GM19239 (cell line): ENCODE data around the gene AKAP12.
A peak's percentile ranks its signal among the peaks of the same experiment; 100 is the strongest.
"Not testable (repeated sequence)": the region's sequence is repeated elsewhere in the genome, so short reads cannot be mapped to it uniquely, and the experiment has no call there.

Experiments
- DNase-seq: peaks from one replicate; pipeline ENCODE4 v3.0.0; 2011; ENCODE audit warnings: low spot score; ENCODE audit not compliant: insufficient read length
- FAIRE-seq: peaks from 2 replicates; lab custom pipeline; 2011; peaks lifted over from hg19 to GRCh38; lab: Jason Lieb, UNC

AKAP12 gene

DNA sequence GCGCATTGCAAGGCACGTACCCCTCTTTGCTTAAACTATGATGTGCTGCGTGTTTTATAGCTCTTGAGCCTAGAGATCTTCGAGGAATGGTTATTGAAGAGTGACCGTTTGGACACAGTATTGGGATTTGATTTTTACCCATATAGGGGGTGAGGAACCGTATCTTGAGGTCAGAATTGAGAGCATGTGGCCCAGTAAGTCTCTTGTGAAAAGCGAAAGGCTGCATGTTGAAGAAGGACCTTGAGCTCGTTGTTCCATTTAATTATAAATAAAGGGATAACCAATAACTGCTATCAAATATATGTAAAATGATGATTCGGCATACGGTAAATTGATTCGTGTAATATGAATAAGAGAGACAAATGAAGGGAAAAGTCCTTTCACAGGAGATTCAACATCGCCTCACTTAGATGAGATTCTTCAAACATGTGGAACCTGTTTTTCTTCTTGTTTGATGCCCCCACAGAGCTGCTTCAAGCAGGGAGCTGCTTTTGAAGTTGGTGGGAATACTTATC is 66.6 kb downstream of the AKAP12 start:
- no peak for FAIRE-seq
- no peak for DNase-seq

DNA sequence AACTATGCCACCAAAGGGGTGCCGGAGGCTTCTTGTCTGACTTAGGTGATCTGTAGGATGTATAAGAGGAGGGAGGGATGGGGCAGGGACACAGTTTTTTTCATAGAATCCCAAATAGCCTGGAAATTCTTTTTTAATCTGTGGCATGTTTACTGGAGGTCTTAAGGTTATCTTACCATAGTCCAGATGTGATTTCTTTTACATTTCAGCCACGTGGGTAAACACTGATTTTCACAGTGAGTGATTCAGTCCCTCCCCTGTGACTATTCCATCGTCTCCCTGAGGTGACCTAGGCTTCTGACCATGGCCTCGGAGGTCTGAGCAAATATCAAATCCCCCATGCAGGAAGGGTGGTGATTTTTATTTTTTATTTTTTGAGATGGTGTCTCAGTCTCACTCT is 67.7 kb downstream of the AKAP12 start:
- no peak for FAIRE-seq
- DNase-seq, result no peak

DNA sequence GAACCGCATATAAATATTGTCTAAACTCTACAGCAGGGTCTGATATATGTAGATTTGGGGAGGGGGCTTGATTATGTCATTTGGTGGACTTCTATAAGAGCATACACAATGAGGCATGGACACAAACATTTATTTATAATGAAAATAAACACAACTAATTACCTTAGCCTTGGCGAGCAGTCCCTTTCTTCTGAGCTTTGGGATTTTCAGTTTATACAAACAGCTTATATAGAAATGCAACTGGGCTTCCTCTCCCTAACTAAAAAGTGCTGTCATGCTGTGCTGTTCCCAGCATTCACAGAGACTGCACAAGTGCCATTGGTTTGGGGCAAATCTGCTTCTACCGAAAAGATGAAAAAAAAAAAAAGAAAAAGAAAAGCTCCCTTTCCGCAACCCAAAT is 69.9 kb downstream of the AKAP12 start:
- FAIRE-seq (no peak), DNase-seq (no peak)

DNA sequence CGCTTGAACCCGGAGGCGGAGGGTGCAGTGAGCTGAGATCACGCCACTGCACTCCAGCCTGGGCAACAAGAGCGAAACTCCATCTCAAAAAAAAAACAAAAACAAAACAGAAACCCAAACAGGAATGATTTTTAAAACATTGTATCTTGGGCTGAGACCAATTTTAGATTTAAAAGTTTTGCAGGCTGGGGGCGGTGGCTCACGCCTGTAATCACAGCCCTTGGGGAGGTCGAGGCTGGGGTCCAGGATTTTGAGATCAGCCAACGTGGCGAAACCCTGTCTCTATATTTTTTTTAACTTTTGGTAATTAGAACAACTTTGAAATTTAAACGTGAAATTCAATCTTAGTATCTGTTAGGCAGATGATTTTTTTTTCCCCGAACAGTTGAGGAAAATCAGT is 70.5 kb downstream of the AKAP12 start:
- FAIRE-seq (no peak), DNase-seq (no peak)

DNA sequence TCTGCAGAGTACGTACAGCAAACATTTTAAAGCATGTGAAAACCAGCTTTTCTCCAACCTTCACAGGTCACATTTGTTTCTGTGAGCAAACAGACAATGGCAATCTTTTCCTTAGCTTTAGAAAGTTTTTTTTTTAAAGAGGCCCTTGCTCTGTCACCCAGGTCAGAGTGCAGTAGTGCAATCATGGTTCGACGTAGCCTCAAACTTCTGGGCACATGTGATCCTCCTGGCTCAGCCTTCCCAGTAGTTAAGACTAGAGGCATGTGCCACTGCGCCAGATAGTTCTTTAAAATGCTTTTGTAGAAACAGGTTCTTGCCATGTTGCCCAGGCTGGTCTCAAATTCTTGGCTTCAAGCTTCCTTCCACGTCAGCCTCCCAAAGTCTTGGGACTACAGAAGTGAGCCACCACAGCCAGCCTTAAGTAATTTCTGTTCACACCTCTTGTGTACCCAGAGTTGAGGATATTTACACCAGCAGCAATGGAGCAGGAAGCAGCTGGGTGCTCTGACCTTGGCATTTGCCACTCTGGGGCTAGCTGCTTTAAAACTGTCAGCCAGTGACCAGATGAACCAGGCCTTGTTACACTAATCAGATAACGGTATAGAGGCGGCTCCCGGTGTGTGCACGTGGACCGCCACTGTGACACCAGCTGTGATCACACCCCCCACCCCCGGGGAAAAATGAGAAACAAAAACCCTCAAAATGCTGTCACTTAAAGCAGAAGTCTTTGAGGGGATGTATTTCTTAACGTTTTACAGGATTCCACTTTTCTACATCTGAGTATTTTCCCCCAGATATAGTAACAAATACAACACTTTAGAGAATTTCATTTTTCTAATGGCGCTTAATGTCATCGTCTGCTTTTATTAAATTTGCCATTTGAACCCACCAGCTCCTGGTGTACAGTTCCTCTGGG is 71.3 kb downstream of the AKAP12 start:
- no peak for FAIRE-seq
- DNase-seq, result no peak

DNA sequence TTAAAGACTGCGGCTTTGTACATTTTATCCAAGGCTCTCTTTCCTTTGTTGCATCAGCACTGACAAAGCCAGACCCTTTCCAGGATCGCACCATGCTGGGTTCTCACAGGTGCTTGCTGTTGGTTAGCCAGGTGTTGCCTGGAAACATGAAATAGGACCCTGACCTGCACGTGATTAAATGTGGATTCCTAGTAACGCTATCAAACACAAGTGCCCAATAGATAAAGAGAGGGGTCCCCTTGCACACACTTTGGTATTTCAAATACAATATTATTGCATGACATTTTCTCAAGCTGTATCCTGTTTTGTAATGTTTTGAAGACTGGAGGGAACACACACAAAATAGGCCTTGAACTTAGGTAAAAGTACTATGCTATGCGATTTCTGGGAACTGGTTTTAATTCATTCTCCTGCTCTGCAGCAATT is 73.3 kb downstream of the AKAP12 start:
- no peak for DNase-seq
- FAIRE-seq, result no peak

DNA sequence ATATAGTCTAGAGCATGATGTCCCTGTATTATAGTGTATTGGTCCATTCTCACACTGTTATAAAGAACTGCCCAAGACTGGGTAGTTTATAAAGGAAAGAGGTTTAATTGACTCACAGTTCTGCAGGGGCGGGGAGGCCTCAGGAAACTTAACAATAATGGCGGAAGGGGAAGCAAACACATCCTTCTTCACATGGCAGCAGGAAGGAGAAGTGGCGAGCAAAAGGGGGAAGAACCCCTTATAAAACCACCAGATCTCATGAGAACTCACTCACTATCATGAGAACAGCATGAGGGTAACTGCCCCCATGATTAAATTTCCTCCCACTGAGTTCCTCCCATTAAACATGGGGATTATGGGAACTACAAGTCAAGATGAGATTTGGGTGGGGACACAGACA is 75.9 kb downstream of the AKAP12 start:
- not testable (repeated sequence) for DNase-seq, FAIRE-seq

DNA sequence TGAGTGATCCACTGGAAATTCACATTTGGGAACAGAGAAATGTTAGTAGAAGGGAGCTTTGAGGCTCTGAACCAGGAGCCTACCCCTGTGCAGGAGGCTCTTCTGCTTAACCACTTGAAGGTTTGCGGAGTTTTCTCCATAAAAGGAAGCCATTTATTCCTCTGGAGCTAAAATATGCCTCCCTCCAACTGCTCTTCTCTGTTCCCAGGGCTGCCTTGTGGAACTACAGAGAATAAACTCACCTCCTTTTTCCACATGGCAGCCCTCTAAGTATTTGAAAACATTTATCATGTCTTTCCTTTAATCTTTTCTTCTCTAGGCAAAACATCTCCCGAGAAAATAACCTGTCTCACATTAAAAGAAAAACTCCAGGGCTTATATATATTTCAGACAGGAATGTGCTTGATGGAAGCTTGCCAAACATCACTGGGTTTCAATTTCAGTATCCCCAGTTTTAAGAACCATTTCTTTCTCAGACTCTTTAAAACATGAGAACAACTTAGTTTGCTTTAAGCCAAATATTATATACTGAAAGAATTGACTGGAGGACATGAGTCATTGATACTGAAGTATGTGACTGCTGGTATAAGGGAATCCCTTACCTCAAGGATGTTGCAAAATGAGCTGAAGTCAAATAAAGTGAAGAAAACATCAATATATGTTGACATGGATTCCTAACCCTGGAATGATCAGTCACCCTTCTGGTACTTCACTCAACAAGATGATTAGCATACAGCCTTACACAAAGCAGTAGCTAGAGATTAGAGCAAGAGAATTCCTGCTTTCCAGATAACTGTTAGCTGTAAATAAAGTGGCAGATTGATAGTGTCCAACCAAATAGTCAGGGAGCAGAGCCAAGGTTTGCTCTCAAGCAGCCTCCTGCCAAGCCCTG is 77.6 kb downstream of the AKAP12 start:
- DNase-seq, result no peak
- no peak for FAIRE-seq

DNA sequence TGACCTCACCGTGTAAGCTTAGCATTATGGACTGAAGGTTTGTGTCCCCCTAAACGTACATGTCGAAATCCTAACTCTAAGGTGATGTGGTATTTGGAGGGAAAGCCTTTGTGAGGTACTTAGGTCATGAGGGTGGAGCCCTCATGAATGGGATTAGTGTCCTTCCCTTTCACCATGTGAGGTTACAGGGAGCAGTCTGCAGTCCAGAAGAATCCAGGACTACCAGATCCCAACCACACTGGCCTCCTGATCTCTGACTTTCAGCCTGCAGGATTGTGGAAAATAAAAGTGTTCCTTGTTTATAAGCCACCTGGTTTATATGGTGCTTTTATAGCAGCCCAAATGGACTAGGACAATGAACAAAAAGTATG is 78.2 kb downstream of the AKAP12 start:
- DNase-seq, result no peak
- FAIRE-seq, result no peak

DNA sequence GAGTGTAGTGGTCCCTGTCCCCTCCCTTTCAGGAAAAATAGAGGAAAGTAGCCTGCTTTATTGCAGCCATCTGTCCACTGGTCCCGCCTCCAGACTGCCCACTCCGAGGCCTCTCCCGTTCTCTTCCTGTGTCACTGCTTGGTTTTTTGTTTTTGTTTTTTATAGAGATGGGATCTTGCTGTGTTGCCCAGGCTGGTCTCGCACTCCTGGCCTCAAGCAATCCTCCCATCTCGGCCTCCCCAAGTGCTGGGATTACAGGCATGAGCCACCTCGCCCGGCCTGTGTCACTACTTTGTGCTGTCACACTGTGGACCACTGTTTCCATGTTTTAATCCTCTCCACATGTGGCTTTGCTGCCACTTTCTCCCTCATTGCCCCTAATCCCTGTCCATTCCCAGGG is 80.4 kb downstream of the AKAP12 start:
- FAIRE-seq (no peak), DNase-seq (no peak)

DNA sequence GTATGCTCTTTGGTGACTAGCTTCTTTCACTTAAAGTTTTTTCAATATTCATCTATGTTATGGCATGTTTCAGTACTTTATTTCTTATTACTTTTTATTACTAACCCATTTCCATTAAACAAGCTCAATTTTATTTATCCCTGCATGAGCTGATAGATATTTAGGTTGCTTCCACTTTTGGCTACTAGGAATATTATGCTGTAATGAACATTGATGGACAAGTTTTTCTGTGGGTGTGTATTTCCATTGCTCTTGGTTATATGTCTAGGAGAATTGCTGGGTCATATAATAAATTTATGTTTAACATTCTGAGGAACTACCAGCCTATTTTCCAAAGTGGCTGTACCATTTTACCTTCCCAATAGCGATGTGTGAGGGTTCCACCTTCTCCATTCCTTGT is 81.7 kb downstream of the AKAP12 start:
- FAIRE-seq, result no peak
- no peak for DNase-seq

DNA sequence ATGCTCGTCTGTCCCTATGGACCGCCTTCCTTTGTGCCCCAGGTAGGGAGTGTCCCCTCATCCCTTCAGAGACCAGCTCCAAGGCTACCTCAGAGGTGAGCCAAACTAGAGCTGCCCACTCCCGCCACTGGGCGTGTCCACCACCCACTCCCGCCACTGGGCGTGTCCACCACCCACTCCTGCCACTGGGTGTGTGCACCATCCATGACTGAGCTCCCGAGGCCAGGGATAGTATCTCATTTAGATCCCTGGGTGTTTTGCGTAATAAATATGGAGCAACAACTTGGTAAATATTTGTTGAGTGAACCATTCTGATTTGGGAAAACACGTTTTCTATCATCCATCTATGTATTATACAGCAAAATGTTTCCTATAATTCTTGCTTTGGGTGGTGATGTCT is 82.8 kb downstream of the AKAP12 start:
- FAIRE-seq (no peak), DNase-seq (no peak)

DNA sequence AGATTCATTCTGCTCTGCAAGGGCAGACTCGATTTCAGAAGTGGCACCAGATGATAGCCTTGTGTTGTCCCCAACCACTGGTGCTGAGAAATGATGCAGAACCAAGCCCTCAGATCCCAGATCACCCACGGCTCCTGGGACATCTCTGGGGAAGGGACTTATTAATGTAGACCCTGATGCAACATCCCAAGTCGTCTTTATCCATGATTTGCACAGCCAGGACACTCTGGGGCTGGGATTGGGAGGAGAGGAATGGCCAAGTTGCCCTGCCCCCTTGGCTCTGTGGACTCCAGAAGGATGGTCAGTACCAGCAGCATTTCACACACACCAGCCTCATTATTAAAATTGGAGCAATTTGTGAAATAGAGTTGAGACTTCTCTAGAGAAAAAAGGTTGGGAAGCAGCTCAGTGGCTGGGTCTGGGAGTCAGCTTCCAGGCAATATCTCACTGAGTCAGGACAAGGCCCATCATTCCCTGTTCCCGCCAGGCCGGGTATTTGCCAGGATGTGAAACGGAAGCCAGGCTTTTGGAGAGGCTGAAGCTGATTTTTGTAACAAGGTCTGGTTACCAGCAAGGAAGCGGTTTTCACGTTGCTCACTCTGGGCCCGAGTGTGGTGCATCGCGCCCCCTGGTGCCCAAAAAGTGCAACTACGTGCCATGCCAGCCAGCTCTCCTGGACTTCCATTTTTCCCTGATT is 84.2 kb downstream of the AKAP12 start:
- FAIRE-seq (peak; percentile 53), DNase-seq (peak; percentile 52)

DNA sequence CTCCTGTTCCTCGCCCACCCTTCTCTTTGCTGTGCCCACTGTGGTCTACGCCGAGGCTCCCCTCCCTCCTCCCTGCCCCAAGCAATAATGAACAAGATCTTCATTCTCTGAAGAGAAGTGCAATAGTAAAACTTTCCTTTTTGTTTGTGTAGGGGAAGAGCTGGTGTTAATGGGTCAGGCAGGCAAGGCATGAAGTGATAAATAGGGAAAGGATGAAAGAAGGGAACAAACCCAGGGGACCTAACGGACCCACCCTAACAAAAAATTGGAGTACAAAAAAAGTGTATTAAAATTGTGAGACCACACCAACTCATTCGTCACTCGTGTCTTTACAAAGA is 84.7 kb downstream of the AKAP12 start:
- DNase-seq (no peak), FAIRE-seq (no peak)

DNA sequence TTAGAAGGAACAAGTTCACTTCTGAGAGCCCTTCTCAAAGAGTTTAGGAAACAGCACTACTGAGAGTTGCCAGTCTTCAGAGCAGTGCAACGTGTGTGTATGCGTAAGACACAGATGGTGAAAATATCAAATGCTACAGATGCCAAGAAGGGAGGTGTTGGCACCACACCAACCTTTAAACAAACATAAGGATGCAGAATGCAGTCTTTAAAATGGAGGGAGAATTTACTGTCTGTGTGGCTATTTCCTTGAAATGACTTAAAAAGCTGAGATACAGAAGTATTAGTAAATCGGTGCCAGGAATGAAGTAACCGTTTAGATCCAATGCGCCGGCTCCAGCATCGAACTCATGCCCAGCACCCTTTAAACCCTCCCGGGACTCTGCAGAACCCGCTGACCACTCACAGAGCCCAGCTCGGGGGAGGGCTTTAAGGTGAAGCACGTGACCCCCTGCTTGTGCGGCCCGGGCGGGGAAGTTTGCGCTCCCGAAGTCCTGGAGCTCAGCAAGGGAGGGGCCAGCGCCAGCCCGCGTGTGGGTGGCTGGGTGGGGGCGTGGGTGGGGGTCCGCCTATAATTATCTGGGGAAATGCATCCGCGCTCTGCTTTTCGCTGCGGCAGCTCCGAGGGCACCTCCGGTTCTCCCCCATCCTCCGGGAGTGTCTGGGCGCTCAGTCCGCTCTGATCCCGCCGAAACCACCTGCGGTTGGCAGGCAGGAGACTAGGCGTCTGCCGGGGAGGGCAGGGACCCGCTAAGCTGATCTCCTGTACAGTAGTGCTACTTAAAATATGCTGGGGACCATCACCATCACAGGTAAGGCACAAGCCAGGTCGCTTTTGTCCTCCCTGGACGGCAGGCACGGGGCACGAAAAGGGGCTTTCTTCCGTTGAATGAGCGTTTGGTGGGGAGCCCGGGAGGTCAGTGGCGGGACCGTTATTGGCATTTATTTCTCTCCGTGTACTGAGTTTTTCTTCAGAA is 85.6 kb downstream of the AKAP12 start:
- FAIRE-seq (no peak), DNase-seq (no peak)

DNA sequence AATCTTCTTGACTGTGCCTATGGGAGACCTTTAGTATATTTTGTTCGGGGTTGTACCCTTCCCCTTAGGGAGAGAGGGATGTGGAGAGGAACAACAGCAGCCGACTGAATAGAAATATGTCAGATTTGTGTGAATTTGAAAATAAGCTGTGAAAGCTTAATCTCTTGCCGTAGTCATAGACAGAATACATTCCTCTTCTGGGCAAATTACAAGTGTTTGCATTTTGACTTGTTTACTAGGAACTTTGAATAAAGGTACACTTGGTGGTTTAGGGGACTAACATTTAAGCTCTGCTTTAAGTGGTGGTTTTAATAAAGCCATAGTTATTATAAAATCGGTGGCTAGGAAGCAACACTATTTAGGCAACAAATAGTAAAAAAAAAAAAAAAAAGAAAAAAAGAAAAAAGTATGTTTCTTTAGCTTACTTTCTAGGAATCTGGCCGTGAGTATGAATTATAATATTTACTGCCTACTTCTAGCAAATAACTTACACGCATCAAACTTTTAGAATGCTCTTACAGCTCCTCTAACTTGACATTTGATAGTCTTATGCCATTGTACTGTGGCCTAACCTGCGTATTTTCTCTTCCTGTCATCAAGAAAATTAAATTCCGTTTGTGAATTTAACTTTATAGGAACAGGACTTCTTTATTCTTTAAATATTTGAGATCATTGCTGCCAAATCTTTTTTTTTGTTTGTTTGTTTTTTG is 86.5 kb downstream of the AKAP12 start:
- FAIRE-seq (no peak), DNase-seq (no peak)

DNA sequence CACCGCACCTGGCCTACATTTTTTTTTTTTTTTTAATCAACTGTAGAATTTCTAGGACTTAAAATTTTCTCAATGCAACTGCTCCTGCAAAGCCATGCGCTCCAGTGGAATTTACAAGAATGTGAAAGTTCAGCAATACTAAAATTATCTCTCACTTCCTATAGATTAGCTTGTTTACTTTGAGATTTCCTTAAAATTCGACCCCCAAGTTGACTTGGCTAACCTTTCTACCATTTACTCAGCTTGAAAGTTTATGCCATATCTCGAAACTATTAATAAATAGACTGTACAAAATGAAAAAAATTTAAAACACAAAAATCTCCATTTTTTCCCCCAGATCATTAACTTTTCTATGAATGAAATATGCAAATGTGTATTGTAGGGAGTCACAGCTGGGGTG is 87.3 kb downstream of the AKAP12 start:
- DNase-seq, result no peak

DNA sequence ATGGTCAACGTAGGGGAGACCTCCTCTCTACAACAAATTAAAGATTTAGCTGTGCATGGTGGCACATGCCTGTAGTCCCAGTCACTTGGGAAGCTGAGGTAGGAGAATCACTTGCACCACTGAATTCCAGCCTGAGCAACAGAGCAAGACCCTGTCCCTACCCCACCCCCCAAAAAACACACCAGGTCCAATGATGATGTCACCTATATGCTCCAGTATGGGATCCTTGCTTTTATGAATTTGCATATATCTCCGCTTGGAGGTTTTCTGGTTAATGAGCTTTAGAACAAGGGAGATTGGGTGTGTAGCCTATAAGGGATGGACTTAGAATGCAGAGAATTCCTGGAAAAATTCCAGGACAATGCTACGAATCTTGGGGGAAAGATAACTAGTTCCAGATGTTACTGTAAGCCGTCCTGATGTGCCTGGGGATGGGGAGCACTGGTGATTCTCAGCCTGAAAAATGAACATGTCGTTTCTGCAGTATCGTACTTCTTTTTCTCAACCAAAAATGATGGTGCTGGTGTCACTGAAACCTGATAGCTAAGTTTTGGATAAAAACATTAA is 90.4 kb downstream of the AKAP12 start:
- no peak for FAIRE-seq
- DNase-seq, result no peak

More for the DNA sequence above, 87.3 kb downstream of the AKAP12 start:
- FAIRE-seq, result no peak
